Gastrocnemius medialis (tissue), 4 donors: ENCODE measurements around the gene STRIT1.
"Not testable (repeated sequence)": the region's sequence is repeated elsewhere in the genome, so short reads cannot be mapped to it uniquely, and the experiment has no call there.

Source experiments
- CTCF ChIP-seq, 5 experiments: fragments of 450-650 bp in 3 of 5; fragments of 200-600 bp in 2 of 5; sonication (generic) in 2 of 5; IDR thresholded peaks in 4 of 5; conservative IDR thresholded peaks in 1 of 5; 1 replicate in 4 of 5; 2 replicates in 1 of 5; pipeline ENCODE4 v1.5.1; 2016 to 2019; ENCODE audit warnings: antibody characterized with exemption in 5 of 5, mild to moderate bottlenecking in 3 of 5, moderate library complexity in 3 of 5
- POLR2A ChIP-seq, 2 donors: fragments of 450-650 bp; IDR thresholded peaks; one replicate each; pipeline ENCODE4 v1.6.1; 2017; ENCODE audit warnings: antibody characterized with exemption in 2 of 2, mild to moderate bottlenecking in 2 of 2, moderate library complexity in 2 of 2

GRCh38 chr3:155276089-155276488 lies 17.4 kb downstream of the STRIT1 start:
- TF ChIP-seq CTCF (IDR thresholded peaks at IDR 0.05 in 4 of 5, conservative IDR thresholded peaks at IDR 0.05 in 1 of 5); POLR2A (IDR thresholded peaks at IDR 0.05): not testable (repeated sequence)
